Activated T-helper 17 cell treated with anti-CD3 and anti-CD28 coated beads, Interleukin-2, amount 50 U/mL, for 72 hours (primary cell): ENCODE measurements around the gene CDS1. TPM values are rescaled to one million over a fixed set of nuclear protein-coding genes. Genes with fewer than 3 reads are reported as not detected.

Experiments used
- ATAC-seq: fragments of 150-1000 bp; cut with Tn5 transposase; replicated peaks from 2 replicates; pipeline ENCODE4 v1.10.0; 2021; ENCODE audit warnings: mild to moderate bottlenecking, moderate library complexity
- H3K27ac Mint-ChIP-seq: one replicate; pipeline ENCODE4 v1.8.0; 2022; ENCODE audit warnings: mixed read lengths
- H3K27me3 Mint-ChIP-seq: one replicate; pipeline ENCODE4 v1.8.0; 2022; ENCODE audit warnings: mixed read lengths
- H3K36me3 Mint-ChIP-seq: one replicate; pipeline ENCODE4 v1.8.0; 2022; ENCODE audit warnings: low read depth, mild to moderate bottlenecking, mixed read lengths
- H3K4me1 Mint-ChIP-seq: one replicate; pipeline ENCODE4 v1.8.0; 2022; ENCODE audit warnings: mixed read lengths
- H3K4me3 Mint-ChIP-seq: one replicate; pipeline ENCODE4 v1.8.0; 2022; ENCODE audit warnings: mild to moderate bottlenecking, mixed read lengths
- H3K9me3 Mint-ChIP-seq: one replicate; pipeline ENCODE4 v1.8.0; 2022; ENCODE audit warnings: mixed read lengths
- total RNA-seq, 2 donors: library from RNA; stranded (reverse); gene quantifications; one replicate each; pipeline ENCODE4 v1.2.3, GENCODE V29; 2022

CDS1 gene
- total RNA-seq, 2 donors from 2014 or later, result 0.15 to 0.16 TPM

DNA sequence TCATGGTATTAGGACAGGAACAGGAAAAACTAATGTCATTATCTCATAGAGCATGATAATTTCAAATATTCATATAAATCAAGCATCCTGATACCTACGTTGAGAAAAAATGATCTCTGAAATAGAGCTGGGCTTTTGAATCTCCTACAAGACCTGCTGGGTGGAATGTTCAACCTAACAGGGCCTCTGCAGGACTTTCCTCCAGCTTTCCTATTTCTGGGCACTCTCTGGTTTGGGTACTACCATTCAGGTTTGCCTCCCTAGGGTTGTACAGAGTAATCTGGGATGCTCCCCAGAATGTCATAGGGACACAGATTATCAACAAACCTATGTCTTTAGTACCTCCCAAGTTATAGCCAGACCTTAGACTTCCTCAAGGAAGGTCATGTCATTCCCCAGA lies 108.9 kb downstream of the CDS1 start:
- H3K27ac Mint-ChIP-seq, result no peak overlapping the region
- H3K9me3 Mint-ChIP-seq, result no peaks in the 10 kb centered on the region
- ATAC-seq, result no peak
- H3K27me3 Mint-ChIP-seq, result no peaks in the 10 kb centered on the region
- no peaks in the 10 kb centered on the region for H3K36me3 Mint-ChIP-seq
- peaks cover 6% of the 10 kb centered on the region for H3K4me1 Mint-ChIP-seq
- H3K4me3 Mint-ChIP-seq, result no peak overlapping the region

DNA sequence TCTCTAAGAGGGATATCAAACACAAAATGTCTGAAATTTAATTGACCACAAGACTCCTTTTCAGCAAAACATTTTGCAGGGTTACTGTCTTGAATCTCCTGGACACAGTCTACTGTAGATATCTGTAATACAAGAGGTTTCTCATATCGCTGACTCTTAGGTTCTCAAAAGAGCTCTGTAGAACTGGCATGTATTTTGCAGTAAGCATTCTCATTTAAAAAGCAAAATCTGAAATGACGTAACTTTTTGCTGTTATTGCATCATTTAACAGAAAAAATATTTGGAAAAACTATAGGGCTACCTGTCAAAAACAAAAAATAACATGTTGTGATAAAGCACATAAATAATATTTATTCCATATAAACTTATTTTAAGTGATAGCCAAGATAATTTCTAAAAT lies 114.2 kb downstream of the CDS1 start:
- ATAC-seq, result no peak
- no peaks in the 10 kb centered on the region for H3K27me3 Mint-ChIP-seq
- no peak overlapping the region for H3K27ac Mint-ChIP-seq
- no peak overlapping the region for H3K4me3 Mint-ChIP-seq
- H3K9me3 Mint-ChIP-seq, result no peaks in the 10 kb centered on the region
- H3K4me1 Mint-ChIP-seq, result no peaks in the 10 kb centered on the region
- no peaks in the 10 kb centered on the region for H3K36me3 Mint-ChIP-seq

DNA sequence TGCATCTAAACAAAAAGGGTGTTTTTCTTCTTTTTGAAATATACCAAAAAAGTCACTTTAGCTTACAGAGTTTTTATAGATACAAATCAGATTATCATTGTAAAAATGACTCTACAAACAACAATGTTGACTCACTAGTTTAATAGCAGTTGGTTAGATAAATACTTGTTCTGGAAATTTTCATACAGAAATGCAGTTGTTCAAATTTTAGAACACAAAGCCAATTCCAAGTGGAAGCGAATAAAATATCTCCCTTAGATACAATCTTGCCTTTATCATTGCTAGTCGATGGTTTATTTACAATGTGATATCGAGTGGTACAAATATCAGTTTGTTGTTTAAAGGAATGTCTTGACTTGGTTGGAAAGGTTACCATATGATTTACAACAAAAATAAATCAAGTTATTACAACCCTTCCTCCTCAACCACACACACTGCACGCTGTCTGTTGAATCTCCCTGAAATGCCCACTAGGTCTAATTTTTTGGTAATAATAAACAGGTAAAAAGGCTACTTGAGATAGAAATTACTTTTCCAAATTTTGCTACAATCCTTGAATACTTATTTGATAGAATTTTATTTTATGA lies 114.8 kb downstream of the CDS1 start:
- Mint-ChIP-seq H3K4me3 (no peak overlapping the region), H3K36me3 (no peaks in the 10 kb centered on the region), H3K4me1 (no peaks in the 10 kb centered on the region), H3K27me3 (no peaks in the 10 kb centered on the region), H3K27ac (no peak overlapping the region), H3K9me3 (no peaks in the 10 kb centered on the region)
- ATAC-seq, result no peak

DNA sequence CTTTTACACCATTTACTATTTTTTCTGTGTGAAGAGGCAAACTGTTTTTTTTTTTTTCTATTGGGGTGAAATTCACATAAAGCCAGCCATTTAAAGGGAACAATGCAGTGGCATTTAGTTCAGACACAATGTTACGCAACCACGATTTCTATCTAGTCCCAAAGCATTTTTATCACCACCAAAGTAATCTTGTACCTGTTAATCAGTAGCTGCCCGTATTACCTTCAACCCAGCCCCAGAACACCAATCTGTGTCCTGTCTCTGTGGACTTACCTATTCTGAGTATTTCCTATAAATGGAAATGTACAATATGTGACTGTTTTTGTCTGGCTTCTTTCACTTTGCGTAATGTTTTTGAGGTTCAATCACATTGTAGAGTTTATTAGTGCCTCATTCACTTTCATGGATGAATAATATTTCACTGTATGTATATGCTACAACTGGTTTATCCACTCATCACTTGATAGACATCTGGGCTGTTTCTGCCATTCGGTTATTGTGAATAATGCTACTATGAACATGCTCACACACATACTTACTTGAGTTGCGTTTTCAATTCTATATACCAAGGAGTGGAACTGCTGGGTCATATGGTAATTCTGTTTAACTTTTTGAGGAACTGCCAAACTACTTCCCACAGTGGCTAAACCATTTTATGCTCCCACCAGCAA lies 116.2 kb downstream of the CDS1 start:
- H3K4me1 Mint-ChIP-seq, result no peaks in the 10 kb centered on the region
- H3K9me3 Mint-ChIP-seq, result no peaks in the 10 kb centered on the region
- H3K27ac Mint-ChIP-seq, result no peak overlapping the region
- no peak overlapping the region for H3K4me3 Mint-ChIP-seq
- ATAC-seq, result peak; percentile 51
- no peaks in the 10 kb centered on the region for H3K36me3 Mint-ChIP-seq
- peaks cover 3% of the 10 kb centered on the region for H3K27me3 Mint-ChIP-seq

Other genes with a start within 250 kb of the CDS1 start
- not detected for gene NKX6-1, start 83.8 kb upstream of the CDS1 start, total RNA-seq